Neuronal stem cell (in vitro differentiated cells): Measurements from ENCODE around the gene SP8. TPM values are rescaled to one million over a fixed set of nuclear protein-coding genes. Genes with fewer than 3 reads are reported as not detected.
"Not testable (repeated sequence)": the region's sequence is repeated elsewhere in the genome, so short reads cannot be mapped to it uniquely, and the experiment has no call there.

ENCODE experiments used
- DNase-seq: peaks from one replicate; pipeline ENCODE4 v3.0.0-alpha.2; 2013; ENCODE audit warnings: low spot score
- H2AFZ ChIP-seq: one replicate; pipeline ENCODE4 v1.6.1; 2013; ENCODE audit warnings: mild to moderate bottlenecking, low read length, inconsistent platforms
- H2AK5ac ChIP-seq: 2 replicates; pipeline ENCODE4 v1.6.1; 2013; ENCODE audit warnings: low read depth, mild to moderate bottlenecking, inconsistent platforms, low read length, moderate library complexity, mixed read lengths
- H2BK120ac ChIP-seq: 2 replicates; pipeline ENCODE4 v1.6.1; 2013; ENCODE audit warnings: low read depth, mild to moderate bottlenecking, inconsistent platforms, low read length, moderate library complexity, mixed read lengths
- H2BK12ac ChIP-seq: one replicate; pipeline ENCODE4 v1.6.1; 2013; ENCODE audit warnings: low read length, inconsistent platforms
- H2BK15ac ChIP-seq: 2 replicates; pipeline ENCODE4 v1.6.1; 2013; ENCODE audit warnings: mild to moderate bottlenecking, low read length, inconsistent platforms, mixed read lengths
- H2BK5ac ChIP-seq: one replicate; pipeline ENCODE4 v1.6.1; 2013; ENCODE audit warnings: inconsistent platforms, mild to moderate bottlenecking, low read length, moderate library complexity
- H3K14ac ChIP-seq: one replicate; pipeline ENCODE4 v1.6.1; 2013; ENCODE audit warnings: low read length, inconsistent platforms
- H3K18ac ChIP-seq: 2 replicates; pipeline ENCODE4 v1.6.1; 2013; ENCODE audit warnings: low read length, inconsistent platforms
- H3K23ac ChIP-seq: 2 replicates; pipeline ENCODE4 v1.6.1; 2013; ENCODE audit warnings: low read depth, mild to moderate bottlenecking, mixed read lengths, low read length, inconsistent platforms; ENCODE audit not compliant: poor library complexity
- H3K27ac ChIP-seq: replicated peaks from 3 replicates; pipeline ENCODE4 v1.5.1; 2013; ENCODE audit warnings: low read length, inconsistent platforms
- H3K27me3 ChIP-seq, 3 experiments: 2 replicates each; pipeline ENCODE4 v1.6.1; 2013; ENCODE audit warnings: low read length in 3 of 3, mild to moderate bottlenecking in 2 of 3, inconsistent platforms in 1 of 3, low read depth in 1 of 3, mixed read lengths in 1 of 3, moderate library complexity in 1 of 3; ENCODE audit not compliant: control insufficient read depth in 3 of 3, insufficient read depth in 3 of 3
- H3K36me3 ChIP-seq, 2 donors: replicated peaks in 1 of 2; 2 replicates each; pipeline ENCODE4 v1.6.1; 2013; ENCODE audit warnings: low read length in 2 of 2; ENCODE audit not compliant: control insufficient read depth in 2 of 2, insufficient read depth in 2 of 2
- H3K4ac ChIP-seq: 2 replicates; pipeline ENCODE4 v1.6.1; 2013; ENCODE audit warnings: inconsistent platforms, mild to moderate bottlenecking, low read length, moderate library complexity
- H3K4me1 ChIP-seq, 2 donors: 1 replicate in 1 of 2; 2 replicates in 1 of 2; pipeline ENCODE4 v1.6.1; 2013; ENCODE audit warnings: low read length in 2 of 2, low read depth in 1 of 2; ENCODE audit not compliant: control insufficient read depth in 2 of 2, insufficient read depth in 1 of 2
- H3K4me2 ChIP-seq: one replicate; pipeline ENCODE4 v1.6.1; 2013; ENCODE audit warnings: mild to moderate bottlenecking, low read length, inconsistent platforms; ENCODE audit not compliant: insufficient read depth, poor library complexity, severe bottlenecking
- H3K4me3 ChIP-seq, 2 donors: 2 replicates each; pipeline ENCODE4 v1.5.1; 2013; ENCODE audit warnings: low read length in 2 of 2, mild to moderate bottlenecking in 2 of 2, inconsistent platforms in 1 of 2, moderate library complexity in 1 of 2
- H3K79me1 ChIP-seq: one replicate; pipeline ENCODE4 v1.6.1; 2013; ENCODE audit warnings: low read depth, mild to moderate bottlenecking, inconsistent platforms, low read length, moderate library complexity
- H3K9ac ChIP-seq: one replicate; pipeline ENCODE4 v1.6.1; 2013; ENCODE audit warnings: mild to moderate bottlenecking, low read depth, low read length, inconsistent platforms; ENCODE audit not compliant: poor library complexity
- H3K9me3 ChIP-seq, 2 donors: replicated peaks in 1 of 2; 2 replicates each; pipeline versions ENCODE3 to v1.6.1; 2013; ENCODE audit warnings: low read length in 2 of 2, mild to moderate bottlenecking in 2 of 2, inconsistent platforms in 1 of 2, low read depth in 1 of 2, mixed read lengths in 1 of 2, moderate library complexity in 1 of 2; ENCODE audit not compliant: control insufficient read depth in 2 of 2, insufficient read depth in 1 of 2
- H4K8ac ChIP-seq: one replicate; pipeline ENCODE4 v1.6.1; 2013; ENCODE audit warnings: low read depth, mild to moderate bottlenecking, inconsistent platforms, low read length, moderate library complexity
- H4K91ac ChIP-seq: one replicate; pipeline ENCODE4 v1.6.1; 2013; ENCODE audit warnings: low read length, low read depth, mild to moderate bottlenecking, inconsistent platforms; ENCODE audit not compliant: poor library complexity
- WGBS, 2 donors: extraction: QIAGEN DNeasy Blood & Tissue Kit; methylation state at CpG; one replicate each; pipeline ENCODE4 v1.1.7; 2013; ENCODE audit warnings: missing lambda C conversion rate in 2 of 2, mixed read lengths in 1 of 2; ENCODE audit not compliant: insufficient read length in 2 of 2, insufficient replicate concordance in 1 of 2; ENCODE audit errors: extremely low coverage in 2 of 2; 5-methylcytosine and 5-hydroxymethylcytosine counted together
- polyA plus RNA-seq, 2 experiments: library from polyadenylated mRNA; stranded (reverse); fragments of 200-250 nt; gene quantifications; one replicate each; pipeline ENCODE4 v1.2.3, GENCODE V29; 2013

SP8 gene
- polyA plus RNA-seq (2013, experiment 1 of 2) = 54.8 TPM
- 56.7 TPM for polyA plus RNA-seq (2013, experiment 2 of 2)

DNA sequence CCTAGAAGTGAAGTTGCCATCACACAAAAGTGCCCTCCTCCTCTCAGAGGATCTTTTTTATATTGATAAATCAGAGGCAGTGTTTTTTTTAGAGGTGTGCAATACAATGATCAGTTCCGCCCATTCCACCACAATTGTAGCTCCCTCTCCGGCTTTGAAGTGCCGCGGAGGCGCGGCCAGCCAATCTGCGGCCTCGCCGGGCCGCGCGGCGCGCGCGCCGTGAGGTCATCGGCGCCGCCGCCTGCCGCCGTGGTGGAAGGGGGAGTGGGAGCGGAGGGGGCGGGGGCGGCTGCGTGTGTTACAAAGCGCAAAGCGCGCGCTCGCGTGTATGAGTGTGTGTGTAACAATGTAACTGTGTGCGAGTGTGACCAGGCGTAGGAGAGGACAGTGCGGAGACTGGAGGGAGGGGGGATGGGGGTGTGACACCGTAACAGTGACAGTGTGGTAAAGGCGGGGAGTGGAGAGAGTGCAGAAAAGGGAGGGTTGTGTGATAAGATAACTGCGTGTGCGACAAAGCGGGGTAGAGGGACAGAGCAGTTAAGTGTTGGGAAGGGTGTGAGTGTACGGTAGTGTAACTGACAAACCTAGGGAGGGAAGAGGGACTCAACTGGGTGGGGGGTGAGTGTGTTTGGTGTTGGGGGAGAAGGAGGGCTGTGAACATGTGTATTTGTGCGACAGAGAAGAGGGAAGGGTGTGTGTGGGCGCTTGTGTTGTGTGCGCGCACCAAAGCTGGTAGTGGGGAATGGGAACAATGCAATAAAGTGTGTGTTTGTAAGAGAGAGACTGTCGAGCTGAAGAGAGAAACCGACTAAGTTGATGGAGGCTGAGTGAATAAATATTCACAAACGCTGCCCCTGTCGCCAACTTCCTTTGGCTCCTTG lies at the start of gene SP8:
TSS of gene SP8 (minus strand) at position 108 of the 881 bp plus-strand sequence. CDS start at position 20, 88 bp downstream.
- peak; percentile 93 for DNase-seq
- peaks cover 0 to 10% of the 10 kb centered on the region in 2 donors for H3K36me3 ChIP-seq
- peak within 1 kb of the TSS; percentile 99 for H3K27ac ChIP-seq
- peak within 1 kb of the TSS; percentile 93 for H2AK5ac ChIP-seq
- no peaks in the 10 kb centered on the region for H3K9me3 ChIP-seq
- peak within 1 kb of the TSS; percentile 99 for H2BK5ac ChIP-seq
- no CpG with 5 or more reads among the region's 50 CpGs for WGBS, 2 donors
- H3K18ac ChIP-seq = peak within 1 kb of the TSS; percentile 97
- no peak within 1 kb of the TSS for H2BK120ac ChIP-seq
- peaks cover 4 to 5% of the 10 kb centered on the region in 2 donors for H3K4me1 ChIP-seq
- peak within 1 kb of the TSS; percentile 13 for H3K4ac ChIP-seq
- peak within 1 kb of the TSS; percentile 96 for H2AFZ ChIP-seq
- no peak within 1 kb of the TSS for H4K8ac ChIP-seq
- H2BK15ac ChIP-seq = no peak within 1 kb of the TSS
- H3K4me3 ChIP-seq = peak within 1 kb of the TSS; percentile 63 to 93
- peak within 1 kb of the TSS; percentile 77 for H2BK12ac ChIP-seq
- peaks cover 0 to 98% (median 0%) of the 10 kb centered on the region in 3 experiments for H3K27me3 ChIP-seq
- H4K91ac ChIP-seq = no peak within 1 kb of the TSS
- H3K14ac ChIP-seq = peak within 1 kb of the TSS; percentile 90
- peak within 1 kb of the TSS; percentile 91 for H3K4me2 ChIP-seq
- H3K79me1 ChIP-seq = no peaks in the 10 kb centered on the region
- H3K23ac ChIP-seq = peak within 1 kb of the TSS; percentile 16
- H3K9ac ChIP-seq = peak within 1 kb of the TSS; percentile 91

DNA sequence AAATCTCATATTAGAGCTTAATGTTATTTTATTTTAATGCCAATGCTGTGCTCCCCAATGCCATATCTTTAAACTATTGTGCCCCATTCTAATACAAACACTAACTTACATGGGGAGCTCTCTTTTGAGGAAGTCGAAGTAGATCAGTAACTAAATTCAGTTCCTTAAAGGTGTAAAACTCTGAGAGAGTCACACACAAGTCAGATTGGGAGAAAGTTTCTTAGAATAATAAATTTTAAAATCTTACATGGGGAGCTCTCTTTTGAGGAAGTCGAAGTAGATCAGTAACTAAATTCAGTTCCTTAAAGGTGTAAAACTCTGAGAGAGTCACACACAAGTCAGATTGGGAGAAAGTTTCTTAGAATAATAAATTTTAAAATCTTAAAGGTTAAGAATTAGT lies 49.7 kb upstream of the SP8 start:
- not testable (repeated sequence) for H2BK120ac ChIP-seq, H3K9ac ChIP-seq, H3K27ac ChIP-seq, H3K79me1 ChIP-seq, H3K4me1 ChIP-seq, H3K14ac ChIP-seq, H2BK12ac ChIP-seq, H3K36me3 ChIP-seq, H2AFZ ChIP-seq, H3K4ac ChIP-seq, DNase-seq, H3K18ac ChIP-seq, H4K8ac ChIP-seq, H3K23ac ChIP-seq, H4K91ac ChIP-seq, H3K4me3 ChIP-seq, H2BK5ac ChIP-seq, H3K27me3 ChIP-seq, H3K9me3 ChIP-seq, H2BK15ac ChIP-seq, H3K4me2 ChIP-seq, H2AK5ac ChIP-seq
- WGBS, 2 donors = no CpG with 5 or more reads among the region's 2 CpGs

DNA sequence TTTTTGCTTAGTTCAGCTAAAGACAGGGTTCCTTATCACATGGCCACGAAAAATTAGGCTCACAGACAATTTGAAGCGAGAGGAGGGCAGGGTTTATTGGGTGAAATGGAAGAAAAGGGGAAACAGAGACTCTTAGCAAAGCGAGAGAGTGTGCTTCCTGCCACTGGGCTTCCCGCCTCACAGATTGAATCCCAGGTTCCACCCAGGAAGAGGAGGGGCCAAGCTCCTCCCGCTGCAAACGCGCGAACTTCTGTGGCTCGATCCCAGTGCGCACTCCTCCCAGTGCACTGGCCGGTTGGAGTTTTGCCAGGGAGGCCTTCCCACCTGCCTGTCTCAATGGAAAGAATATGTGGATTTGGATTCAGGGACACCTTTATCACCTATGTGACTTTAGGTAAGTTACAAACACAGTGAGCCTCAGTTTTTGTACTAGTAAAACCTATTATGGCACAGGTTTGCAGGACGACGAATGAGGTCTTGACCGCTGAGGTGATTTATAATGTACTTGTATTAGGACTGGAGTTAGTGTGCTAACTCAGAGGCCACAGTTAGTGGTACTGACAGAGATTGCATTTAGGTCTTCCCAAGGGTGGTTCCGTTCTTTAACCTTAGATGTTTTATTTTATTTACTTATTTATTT lies 48.5 kb upstream of the SP8 start:
- Histone ChIP-seq H3K18ac (no peak overlapping the region), H2AK5ac (no peak overlapping the region), H3K36me3 (no peaks in the 10 kb centered on the region), H2BK120ac (no peak overlapping the region), H2BK12ac (peak overlapping the region; percentile 12), H3K4me1 (peaks cover 0 to 7% of the 10 kb centered on the region in 2 donors), H4K8ac (no peak overlapping the region), H3K27ac (no peak overlapping the region), H3K4me2 (no peak overlapping the region), H3K9ac (no peak overlapping the region), H3K79me1 (no peaks in the 10 kb centered on the region), H3K4me3 (no peak overlapping the region), H3K23ac (no peak overlapping the region), H2AFZ (no peak overlapping the region), H2BK5ac (no peak overlapping the region), H3K9me3 (peaks cover 0 to 2% of the 10 kb centered on the region in 2 donors), H4K91ac (no peak overlapping the region), H3K27me3 (no peaks in the 10 kb centered on the region), H3K4ac (no peak overlapping the region), H3K14ac (no peak overlapping the region), H2BK15ac (no peak overlapping the region)
- WGBS, 2 donors = no CpG with 5 or more reads among the region's 15 CpGs
- no peak for DNase-seq

DNA sequence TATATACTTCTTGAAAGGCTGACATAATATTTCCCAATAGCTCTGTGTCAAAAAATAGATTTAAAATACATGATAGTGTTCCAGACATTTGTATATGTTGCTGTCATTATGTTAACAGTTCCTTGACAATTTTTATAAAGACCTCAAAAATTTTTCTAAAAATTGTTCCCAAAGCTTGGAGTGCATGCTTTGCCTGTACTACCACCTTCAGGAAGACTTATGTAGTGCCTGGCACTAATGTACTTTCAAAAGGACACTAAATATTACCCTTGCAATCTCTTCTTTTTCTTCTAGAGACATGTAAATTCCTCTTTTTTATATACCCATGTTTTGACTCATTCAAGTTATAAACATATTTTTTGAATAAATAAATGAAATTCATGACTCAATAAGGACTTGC lies 48.0 kb upstream of the SP8 start:
- no peaks in the 10 kb centered on the region for H3K79me1 ChIP-seq
- H3K9ac ChIP-seq = no peak overlapping the region
- no peak overlapping the region for H3K4ac ChIP-seq
- H3K23ac ChIP-seq = no peak overlapping the region
- H3K18ac ChIP-seq = no peak overlapping the region
- H3K14ac ChIP-seq = no peak overlapping the region
- H3K9me3 ChIP-seq = peaks cover 0 to 2% of the 10 kb centered on the region in 2 donors
- no peak overlapping the region for H2BK12ac ChIP-seq
- H2AK5ac ChIP-seq = no peak overlapping the region
- H3K36me3 ChIP-seq = no peaks in the 10 kb centered on the region
- no peak overlapping the region for H2BK5ac ChIP-seq
- H2BK120ac ChIP-seq = no peak overlapping the region
- no peak overlapping the region for H2BK15ac ChIP-seq
- no peak overlapping the region for H3K4me3 ChIP-seq
- no peak overlapping the region for H4K8ac ChIP-seq
- no peak overlapping the region for H2AFZ ChIP-seq
- H3K4me1 ChIP-seq = peaks cover 0 to 11% of the 10 kb centered on the region in 2 donors
- no peak overlapping the region for H3K27ac ChIP-seq
- H3K27me3 ChIP-seq = no peaks in the 10 kb centered on the region
- DNase-seq = no peak
- H3K4me2 ChIP-seq = no peak overlapping the region
- H4K91ac ChIP-seq = no peak overlapping the region
